ENCODE measurements around the gene RALGPS1. TPM values are rescaled to one million over a fixed set of nuclear protein-coding genes. Genes with fewer than 3 reads are reported as not detected.

The RALGPS1 gene
- total RNA-seq, 2 experiments from 2014 or later, result 1.9 to 2.2 TPM

- no peak overlapping the region for H3K27ac Mint-ChIP-seq
- peaks cover 20% of the 10 kb centered on the region for H3K4me1 Mint-ChIP-seq (ENCODE audit: low read depth)
- no peaks in the 10 kb centered on the region for H3K27me3 Mint-ChIP-seq
- intact Hi-C loops (cut with micrococcal nuclease), result no loop called here
- no peak for TF ChIP-seq CTCF (IDR thresholded peaks at IDR 0.05)
- DNase-seq (no peak), ATAC-seq (no peak)
- ChIA-PET CTCF (no interaction called here), POLR2A (no interaction called here)
- H3K36me3 Mint-ChIP-seq (ENCODE audit: low read depth), result peaks cover 20% of the 10 kb centered on the region
- H3K4me3 Mint-ChIP-seq, result no peak overlapping the region
- H3K9me3 Mint-ChIP-seq, result no peaks in the 10 kb centered on the region
These were observed 33.6 kb upstream of the RALGPS1 start for GRCh38 chr9:126880947-126881332.

- H3K9me3 Mint-ChIP-seq, result no peaks in the 10 kb centered on the region
- no peaks in the 10 kb centered on the region for H3K27me3 Mint-ChIP-seq
- ATAC-seq (no peak), DNase-seq (no peak)
- no peak for TF ChIP-seq CTCF (IDR thresholded peaks at IDR 0.05)
- H3K27ac Mint-ChIP-seq, result no peak overlapping the region
- H3K4me3 Mint-ChIP-seq, result no peak overlapping the region
- peaks cover 8% of the 10 kb centered on the region for H3K4me1 Mint-ChIP-seq (ENCODE audit: low read depth)
- intact Hi-C loops (cut with micrococcal nuclease), result no loop called here
- CTCF ChIA-PET, result no interaction called here
- peaks cover 20% of the 10 kb centered on the region for H3K36me3 Mint-ChIP-seq (ENCODE audit: low read depth)
- POLR2A ChIA-PET, result interaction anchor here (1.0 kb wide), 1 partner anchor 17 kb away, joined by 4 read pairs; no protein-coding TSS in a partner anchor
These were observed 31.8 kb upstream of the RALGPS1 start for GRCh38 chr9:126882746-126883145.

- TF ChIP-seq CTCF (IDR thresholded peaks at IDR 0.05), result no peak
- H3K4me3 Mint-ChIP-seq, result no peak overlapping the region
- H3K36me3 Mint-ChIP-seq (ENCODE audit: low read depth), result peaks cover 20% of the 10 kb centered on the region
- ATAC-seq (no peak), DNase-seq (no peak)
- ChIA-PET CTCF (no interaction called here), POLR2A (no interaction called here)
- no peak overlapping the region for H3K27ac Mint-ChIP-seq
- peaks cover 5% of the 10 kb centered on the region for H3K4me1 Mint-ChIP-seq (ENCODE audit: low read depth)
- no peaks in the 10 kb centered on the region for H3K27me3 Mint-ChIP-seq
- intact Hi-C loops (cut with micrococcal nuclease), result no loop called here
- H3K9me3 Mint-ChIP-seq, result no peaks in the 10 kb centered on the region
These were observed 30.9 kb upstream of the RALGPS1 start for GRCh38 chr9:126883636-126884035.

GRCh38 chr9:126885131-126885641 lies 29.4 kb upstream of the RALGPS1 start:
- ChIA-PET POLR2A (no interaction called here), CTCF (no interaction called here)
- intact Hi-C loops (cut with micrococcal nuclease), result no loop called here
- no peaks in the 10 kb centered on the region for H3K4me1 Mint-ChIP-seq (ENCODE audit: low read depth)
- no peaks in the 10 kb centered on the region for H3K9me3 Mint-ChIP-seq
- peaks cover 6% of the 10 kb centered on the region for H3K36me3 Mint-ChIP-seq (ENCODE audit: low read depth)
- H3K4me3 Mint-ChIP-seq, result no peak overlapping the region
- no peaks in the 10 kb centered on the region for H3K27me3 Mint-ChIP-seq
- TF ChIP-seq CTCF (IDR thresholded peaks at IDR 0.05), result no peak
- DNase-seq (no peak), ATAC-seq (no peak)
- no peak overlapping the region for H3K27ac Mint-ChIP-seq

GRCh38 chr9:126886034-126886822 lies 28.4 kb upstream of the RALGPS1 start:
- Mint-ChIP-seq H3K27me3 (no peaks in the 10 kb centered on the region), H3K4me3 (no peak overlapping the region), H3K27ac (no peak overlapping the region), H3K36me3 (ENCODE audit: low read depth) (no peaks in the 10 kb centered on the region), H3K4me1 (ENCODE audit: low read depth) (no peaks in the 10 kb centered on the region), H3K9me3 (no peaks in the 10 kb centered on the region)
- no peak for ATAC-seq
- CTCF ChIA-PET, result no interaction called here
- no peak for TF ChIP-seq CTCF (IDR thresholded peaks at IDR 0.05)
- no peak for DNase-seq
- intact Hi-C loops (cut with micrococcal nuclease), result no loop called here
- POLR2A ChIA-PET, result no interaction called here
